WTC11 (cell line): ENCODE results near the gene NET1. TPM values are rescaled to one million over a fixed set of nuclear protein-coding genes. Genes with fewer than 3 reads are reported as not detected.

Experiments used
- ATAC-seq: fragments of 200-7000 bp; cut with Tn5 transposase; 2 replicates; pipeline ENCODE4 v1.10.0; 2021; ENCODE audit warnings: mild to moderate bottlenecking, moderate library complexity
- CTCF ChIA-PET: fragments of 300-600 bp; sonication (Branson Sonifier 250); formaldehyde crosslinking; loops from one replicate; lab custom pipeline; 2021; ENCODE audit warnings: antibody characterized with exemption; lab: Charles Lee
- POLR2A ChIA-PET: fragments of 350-600 bp; sonication (Branson Sonifier 250); formaldehyde crosslinking; loops from one replicate; lab custom pipeline; 2021; ENCODE audit warnings: antibody characterized with exemption; lab: Charles Lee
- DNase-seq: peaks from one replicate; pipeline ENCODE4 v3.0.0; 2021; ENCODE audit warnings: low spot score
- H3K27ac Mint-ChIP-seq: 2 replicates; pipeline ENCODE4 v1.8.0; 2021; ENCODE audit warnings: mixed read lengths
- H3K27me3 Mint-ChIP-seq: 2 replicates; pipeline ENCODE4 v1.8.0; 2021; ENCODE audit warnings: low read depth, mild to moderate bottlenecking, moderate library complexity, mixed read lengths
- H3K36me3 Mint-ChIP-seq: 2 replicates; pipeline ENCODE4 v1.8.0; 2021; ENCODE audit warnings: mixed read lengths
- H3K4me1 Mint-ChIP-seq: 2 replicates; pipeline ENCODE4 v1.8.0; 2022; ENCODE audit warnings: mixed read lengths
- H3K4me3 Mint-ChIP-seq: 2 replicates; pipeline ENCODE4 v1.8.0; 2021; ENCODE audit warnings: mild to moderate bottlenecking, moderate library complexity, mixed read lengths
- H3K9me3 Mint-ChIP-seq: 2 replicates; pipeline ENCODE4 v1.8.0; 2021; ENCODE audit warnings: mixed read lengths
- EMX1 ChIP-seq: fragments of 250-450 bp; sonication (Bioruptor Pico); IDR thresholded peaks from 2 replicates; pipeline ENCODE4 v1.8.0; 2021; ENCODE audit warnings: mild to moderate bottlenecking
- FOXP1 ChIP-seq: sonication (generic); formaldehyde crosslinking; IDR thresholded peaks from 2 replicates; pipeline ENCODE4 v1.8.0; 2022; ENCODE audit warnings: missing genetic modification reagents, mild to moderate bottlenecking, moderate library complexity, borderline replicate concordance
- GABPB1 ChIP-seq: sonication (generic); formaldehyde crosslinking; IDR thresholded peaks from 2 replicates; pipeline ENCODE4 v1.8.1; 2023; ENCODE audit warnings: mild to moderate bottlenecking, missing genetic modification reagents
- GRHL2 ChIP-seq: fragments of 250-450 bp; sonication (Bioruptor Pico); IDR thresholded peaks from 2 replicates; pipeline ENCODE4 v1.8.0; 2022; ENCODE audit warnings: mild to moderate bottlenecking, moderate library complexity; ENCODE audit not compliant: insufficient replicate concordance, severe bottlenecking
- NR1H2 ChIP-seq: sonication (generic); formaldehyde crosslinking; IDR thresholded peaks from 2 replicates; pipeline ENCODE4 v1.9.0; 2021; ENCODE audit warnings: mild to moderate bottlenecking, moderate library complexity, missing genetic modification reagents
- OVOL2 ChIP-seq: fragments of 250-450 bp; sonication (Bioruptor Pico); IDR thresholded peaks from 2 replicates; pipeline ENCODE4 v1.9.0; 2021; ENCODE audit warnings: mild to moderate bottlenecking, borderline replicate concordance
- RORB ChIP-seq: fragments of 250-450 bp; sonication (Bioruptor Pico); IDR thresholded peaks from 2 replicates; pipeline ENCODE4 v1.9.0; 2021; ENCODE audit warnings: mild to moderate bottlenecking
- SOX15 ChIP-seq: fragments of 250-450 bp; sonication (Bioruptor Pico); IDR thresholded peaks from 2 replicates; pipeline ENCODE4 v1.9.0; 2021; ENCODE audit warnings: mild to moderate bottlenecking
- TP53 ChIP-seq: sonication (generic); formaldehyde crosslinking; IDR thresholded peaks from 2 replicates; pipeline ENCODE4 v1.8.1; 2023; ENCODE audit warnings: mild to moderate bottlenecking, missing genetic modification reagents
- ZBTB21 ChIP-seq: sonication (generic); formaldehyde crosslinking; IDR thresholded peaks from 2 replicates; pipeline ENCODE4 v1.8.1; 2023; ENCODE audit warnings: mild to moderate bottlenecking, missing genetic modification reagents, borderline replicate concordance
- ZNF121 ChIP-seq: sonication (generic); formaldehyde crosslinking; IDR thresholded peaks from 2 replicates; pipeline ENCODE4 v1.8.0; 2023; ENCODE audit warnings: missing genetic modification reagents
- ZNF138 ChIP-seq: sonication (generic); formaldehyde crosslinking; conservative IDR thresholded peaks from 2 replicates; pipeline ENCODE4 v1.8.1; 2022; ENCODE audit warnings: mild to moderate bottlenecking, moderate library complexity, missing genetic modification reagents
- ZNF263 ChIP-seq: sonication (generic); formaldehyde crosslinking; IDR thresholded peaks from 2 replicates; pipeline ENCODE4 v1.8.1; 2022; ENCODE audit warnings: low read depth, mild to moderate bottlenecking, moderate library complexity, missing genetic modification reagents
- ZNF416 ChIP-seq: fragments of 250-450 bp; sonication (Bioruptor Pico); IDR thresholded peaks from 2 replicates; pipeline ENCODE4 v1.9.0; 2021; ENCODE audit warnings: mild to moderate bottlenecking, inconsistent platforms
- total RNA-seq: library from RNA; stranded (reverse); gene quantifications from 3 replicates; pipeline ENCODE4 v1.2.3, GENCODE V29; 2021
- TF ChIP-seq, protein P1 (sequence below): sonication (generic); formaldehyde crosslinking; IDR thresholded peaks from 2 replicates; pipeline ENCODE4 v1.8.0; 2022; ENCODE audit warnings: missing genetic modification reagents
- TF ChIP-seq, protein P2 (sequence below): sonication (generic); formaldehyde crosslinking; IDR thresholded peaks from 2 replicates; pipeline ENCODE4 v1.8.1; 2023; ENCODE audit warnings: mild to moderate bottlenecking, moderate library complexity, missing genetic modification reagents
- TF ChIP-seq, protein P3 (sequence below): sonication (generic); formaldehyde crosslinking; IDR thresholded peaks from 2 replicates; pipeline ENCODE4 v1.8.1; 2022; ENCODE audit warnings: mild to moderate bottlenecking, moderate library complexity, missing genetic modification reagents
- TF ChIP-seq, protein P4 (sequence below): fragments of 250-450 bp; sonication (Bioruptor Pico); conservative IDR thresholded peaks from 2 replicates; pipeline ENCODE4 v1.9.0; 2021; ENCODE audit warnings: mild to moderate bottlenecking
- TF ChIP-seq, protein P5 (sequence below): sonication (generic); formaldehyde crosslinking; IDR thresholded peaks from 2 replicates; pipeline ENCODE4 v1.8.1; 2023; ENCODE audit warnings: mild to moderate bottlenecking, missing genetic modification reagents
- TF ChIP-seq, protein P6 (sequence below): sonication (generic); formaldehyde crosslinking; conservative IDR thresholded peaks from 2 replicates; pipeline ENCODE4 v1.8.1; 2023; ENCODE audit warnings: mild to moderate bottlenecking, low read depth, missing genetic modification reagents, moderate library complexity
- TF ChIP-seq, protein P7 (sequence below): fragments of 250-450 bp; sonication (Bioruptor Pico); IDR thresholded peaks from 2 replicates; pipeline ENCODE4 v1.8.0; 2021; ENCODE audit warnings: mild to moderate bottlenecking

Gene NET1
- total RNA-seq, 1 experiment from 2014 or later = 85.4 TPM

DNA sequence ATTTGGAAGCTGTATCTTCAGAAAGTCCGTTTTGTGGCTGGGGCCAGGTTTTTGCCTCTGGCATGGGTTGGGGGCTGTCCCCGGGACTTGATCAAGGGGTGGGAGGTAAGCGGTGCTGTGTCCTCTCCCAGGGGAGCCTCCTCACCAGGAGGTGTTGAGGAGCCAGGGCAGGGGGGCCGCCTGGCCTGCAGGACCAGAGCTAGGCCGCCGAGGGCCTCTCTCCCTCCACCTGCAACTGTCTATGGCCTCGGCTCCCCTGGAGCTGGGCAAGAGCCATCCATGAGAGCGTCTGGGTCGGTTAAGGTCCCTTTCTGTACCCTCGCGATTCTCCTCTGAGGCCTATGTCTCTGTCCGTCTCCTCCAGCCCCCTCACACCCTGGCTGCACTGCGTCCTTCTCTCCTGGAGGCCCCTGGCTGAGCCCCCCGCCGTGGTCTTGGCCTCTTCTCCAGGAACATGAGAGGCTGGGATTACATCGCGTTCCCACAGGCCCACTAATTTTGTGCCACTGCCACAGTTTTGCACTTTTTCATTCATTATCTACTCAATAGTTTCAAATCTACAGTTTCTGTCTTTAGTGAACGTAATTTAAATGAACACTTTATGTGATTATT lies 66.4 kb downstream of the NET1 start (continued):
- TF ChIP-seq, protein P1, sequence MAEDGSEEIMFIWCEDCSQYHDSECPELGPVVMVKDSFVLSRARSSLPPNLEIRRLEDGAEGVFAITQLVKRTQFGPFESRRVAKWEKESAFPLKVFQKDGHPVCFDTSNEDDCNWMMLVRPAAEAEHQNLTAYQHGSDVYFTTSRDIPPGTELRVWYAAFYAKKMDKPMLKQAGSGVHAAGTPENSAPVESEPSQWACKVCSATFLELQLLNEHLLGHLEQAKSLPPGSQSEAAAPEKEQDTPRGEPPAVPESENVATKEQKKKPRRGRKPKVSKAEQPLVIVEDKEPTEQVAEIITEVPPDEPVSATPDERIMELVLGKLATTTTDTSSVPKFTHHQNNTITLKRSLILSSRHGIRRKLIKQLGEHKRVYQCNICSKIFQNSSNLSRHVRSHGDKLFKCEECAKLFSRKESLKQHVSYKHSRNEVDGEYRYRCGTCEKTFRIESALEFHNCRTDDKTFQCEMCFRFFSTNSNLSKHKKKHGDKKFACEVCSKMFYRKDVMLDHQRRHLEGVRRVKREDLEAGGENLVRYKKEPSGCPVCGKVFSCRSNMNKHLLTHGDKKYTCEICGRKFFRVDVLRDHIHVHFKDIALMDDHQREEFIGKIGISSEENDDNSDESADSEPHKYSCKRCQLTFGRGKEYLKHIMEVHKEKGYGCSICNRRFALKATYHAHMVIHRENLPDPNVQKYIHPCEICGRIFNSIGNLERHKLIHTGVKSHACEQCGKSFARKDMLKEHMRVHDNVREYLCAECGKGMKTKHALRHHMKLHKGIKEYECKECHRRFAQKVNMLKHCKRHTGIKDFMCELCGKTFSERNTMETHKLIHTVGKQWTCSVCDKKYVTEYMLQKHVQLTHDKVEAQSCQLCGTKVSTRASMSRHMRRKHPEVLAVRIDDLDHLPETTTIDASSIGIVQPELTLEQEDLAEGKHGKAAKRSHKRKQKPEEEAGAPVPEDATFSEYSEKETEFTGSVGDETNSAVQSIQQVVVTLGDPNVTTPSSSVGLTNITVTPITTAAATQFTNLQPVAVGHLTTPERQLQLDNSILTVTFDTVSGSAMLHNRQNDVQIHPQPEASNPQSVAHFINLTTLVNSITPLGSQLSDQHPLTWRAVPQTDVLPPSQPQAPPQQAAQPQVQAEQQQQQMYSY = no peak

DNA sequence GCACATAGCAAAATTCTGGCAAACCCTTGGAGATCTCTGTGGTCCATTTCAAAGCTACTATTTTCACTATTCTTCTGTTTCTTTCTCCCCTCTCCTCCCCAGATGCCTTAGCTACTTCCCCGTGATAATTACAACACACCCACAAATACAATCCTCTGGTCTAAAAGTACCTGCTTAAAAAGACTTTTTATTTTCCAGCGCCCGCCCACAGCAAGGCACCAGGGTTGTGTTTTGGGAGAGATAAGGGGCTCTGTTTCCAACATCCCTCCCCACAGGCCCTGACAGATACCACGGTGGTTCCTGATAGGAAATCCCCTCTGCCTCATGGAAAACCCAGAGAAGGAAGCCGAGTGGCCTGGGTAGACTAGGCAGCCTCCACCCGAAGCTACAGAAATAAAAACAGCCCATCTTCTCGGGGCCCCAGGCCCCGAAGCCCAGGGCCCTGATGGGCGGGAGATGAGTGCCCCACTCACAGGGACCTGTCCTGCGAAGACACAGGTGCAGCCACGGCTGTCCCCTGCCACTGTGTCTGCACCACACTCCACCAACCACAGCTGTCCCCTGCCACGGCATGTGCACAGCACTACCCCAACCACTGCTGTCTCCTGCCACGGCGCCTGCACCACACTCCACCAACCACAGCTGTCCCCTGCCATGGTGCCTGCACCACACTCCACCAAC lies 67.3 kb downstream of the NET1 start:
- H3K4me1 Mint-ChIP-seq = peaks cover 7% of the 10 kb centered on the region
- H3K9me3 Mint-ChIP-seq = 0 out of 2 replicates have a peak, but pooled peaks cover 5% of the 10 kb centered on the region
- H3K4me3 Mint-ChIP-seq = no peak overlapping the region
- ATAC-seq (no peak), DNase-seq (no peak)
- ChIA-PET POLR2A (no interaction called here), CTCF (no interaction called here)
- no peaks in the 10 kb centered on the region for H3K36me3 Mint-ChIP-seq
- H3K27me3 Mint-ChIP-seq = peaks cover 2% of the 10 kb centered on the region
- peak overlapping the region; percentile 3; the same call in 1 of the 2 replicates for H3K27ac Mint-ChIP-seq
- TF ChIP-seq, protein P2, sequence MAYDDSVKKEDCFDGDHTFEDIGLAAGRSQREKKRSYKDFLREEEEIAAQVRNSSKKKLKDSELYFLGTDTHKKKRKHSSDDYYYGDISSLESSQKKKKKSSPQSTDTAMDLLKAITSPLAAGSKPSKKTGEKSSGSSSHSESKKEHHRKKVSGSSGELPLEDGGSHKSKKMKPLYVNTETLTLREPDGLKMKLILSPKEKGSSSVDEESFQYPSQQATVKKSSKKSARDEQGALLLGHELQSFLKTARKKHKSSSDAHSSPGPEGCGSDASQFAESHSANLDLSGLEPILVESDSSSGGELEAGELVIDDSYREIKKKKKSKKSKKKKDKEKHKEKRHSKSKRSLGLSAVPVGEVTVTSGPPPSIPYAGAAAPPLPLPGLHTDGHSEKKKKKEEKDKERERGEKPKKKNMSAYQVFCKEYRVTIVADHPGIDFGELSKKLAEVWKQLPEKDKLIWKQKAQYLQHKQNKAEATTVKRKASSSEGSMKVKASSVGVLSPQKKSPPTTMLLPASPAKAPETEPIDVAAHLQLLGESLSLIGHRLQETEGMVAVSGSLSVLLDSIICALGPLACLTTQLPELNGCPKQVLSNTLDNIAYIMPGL (CRISPR knock-in tag) = no peak
- TF ChIP-seq SOX15 (CRISPR knock-in tag) (no peak), FOXP1 (CRISPR knock-in tag) (no peak), ZNF416 (CRISPR knock-in tag) (no peak), TP53 (CRISPR knock-in tag) (no peak), GABPB1 (CRISPR knock-in tag) (no peak), ZBTB21 (CRISPR knock-in tag) (no peak), ZNF138 (no peak), RORB (CRISPR knock-in tag) (no peak), ZNF121 (CRISPR knock-in tag) (no peak), GRHL2 (CRISPR knock-in tag) (no peak), EMX1 (CRISPR knock-in tag) (no peak), ZNF263 (CRISPR knock-in tag) (no peak), OVOL2 (CRISPR knock-in tag) (no peak), NR1H2 (CRISPR knock-in tag) (no peak)
- TF ChIP-seq, protein P3, sequence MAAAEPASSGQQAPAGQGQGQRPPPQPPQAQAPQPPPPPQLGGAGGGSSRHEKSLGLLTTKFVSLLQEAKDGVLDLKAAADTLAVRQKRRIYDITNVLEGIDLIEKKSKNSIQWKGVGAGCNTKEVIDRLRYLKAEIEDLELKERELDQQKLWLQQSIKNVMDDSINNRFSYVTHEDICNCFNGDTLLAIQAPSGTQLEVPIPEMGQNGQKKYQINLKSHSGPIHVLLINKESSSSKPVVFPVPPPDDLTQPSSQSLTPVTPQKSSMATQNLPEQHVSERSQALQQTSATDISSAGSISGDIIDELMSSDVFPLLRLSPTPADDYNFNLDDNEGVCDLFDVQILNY (CRISPR knock-in tag) = no peak
- TF ChIP-seq, protein P4, sequence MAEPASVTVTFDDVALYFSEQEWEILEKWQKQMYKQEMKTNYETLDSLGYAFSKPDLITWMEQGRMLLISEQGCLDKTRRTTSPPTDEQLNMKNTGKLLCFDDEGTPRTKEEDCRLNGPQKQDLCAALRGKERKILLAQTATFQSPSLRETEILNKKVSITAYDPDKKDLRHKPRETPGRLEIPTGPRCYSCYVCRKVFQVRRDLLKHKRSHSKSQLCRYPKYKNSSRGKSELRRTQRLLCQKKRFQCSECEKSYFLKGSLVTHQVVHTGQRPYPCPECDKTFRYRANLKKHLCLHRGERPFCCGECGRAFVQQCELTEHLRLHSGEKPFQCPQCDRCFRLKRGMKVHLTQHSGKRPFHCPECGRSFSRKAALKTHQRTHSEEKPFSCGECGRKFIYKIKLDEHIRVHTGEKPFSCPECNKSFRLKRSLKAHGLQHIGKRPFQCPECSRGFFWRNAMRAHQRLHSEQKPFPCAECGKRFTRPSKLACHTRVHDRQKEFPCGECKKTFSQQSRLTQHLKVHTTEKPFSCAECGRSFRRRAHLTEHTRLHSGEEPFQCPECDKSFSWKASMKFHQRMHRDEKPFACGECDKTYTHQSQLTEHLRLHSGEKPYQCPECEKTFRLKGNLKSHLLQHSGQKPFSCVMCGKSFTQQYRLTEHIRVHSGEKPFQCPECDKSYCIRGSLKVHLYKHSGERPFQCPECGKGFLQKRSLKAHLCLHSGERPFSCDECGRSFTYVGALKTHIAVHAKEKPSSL (CRISPR knock-in tag) = no peak
- TF ChIP-seq, protein P5, sequence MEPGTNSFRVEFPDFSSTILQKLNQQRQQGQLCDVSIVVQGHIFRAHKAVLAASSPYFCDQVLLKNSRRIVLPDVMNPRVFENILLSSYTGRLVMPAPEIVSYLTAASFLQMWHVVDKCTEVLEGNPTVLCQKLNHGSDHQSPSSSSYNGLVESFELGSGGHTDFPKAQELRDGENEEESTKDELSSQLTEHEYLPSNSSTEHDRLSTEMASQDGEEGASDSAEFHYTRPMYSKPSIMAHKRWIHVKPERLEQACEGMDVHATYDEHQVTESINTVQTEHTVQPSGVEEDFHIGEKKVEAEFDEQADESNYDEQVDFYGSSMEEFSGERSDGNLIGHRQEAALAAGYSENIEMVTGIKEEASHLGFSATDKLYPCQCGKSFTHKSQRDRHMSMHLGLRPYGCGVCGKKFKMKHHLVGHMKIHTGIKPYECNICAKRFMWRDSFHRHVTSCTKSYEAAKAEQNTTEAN (CRISPR knock-in tag) = no peak
- TF ChIP-seq, protein P6, sequence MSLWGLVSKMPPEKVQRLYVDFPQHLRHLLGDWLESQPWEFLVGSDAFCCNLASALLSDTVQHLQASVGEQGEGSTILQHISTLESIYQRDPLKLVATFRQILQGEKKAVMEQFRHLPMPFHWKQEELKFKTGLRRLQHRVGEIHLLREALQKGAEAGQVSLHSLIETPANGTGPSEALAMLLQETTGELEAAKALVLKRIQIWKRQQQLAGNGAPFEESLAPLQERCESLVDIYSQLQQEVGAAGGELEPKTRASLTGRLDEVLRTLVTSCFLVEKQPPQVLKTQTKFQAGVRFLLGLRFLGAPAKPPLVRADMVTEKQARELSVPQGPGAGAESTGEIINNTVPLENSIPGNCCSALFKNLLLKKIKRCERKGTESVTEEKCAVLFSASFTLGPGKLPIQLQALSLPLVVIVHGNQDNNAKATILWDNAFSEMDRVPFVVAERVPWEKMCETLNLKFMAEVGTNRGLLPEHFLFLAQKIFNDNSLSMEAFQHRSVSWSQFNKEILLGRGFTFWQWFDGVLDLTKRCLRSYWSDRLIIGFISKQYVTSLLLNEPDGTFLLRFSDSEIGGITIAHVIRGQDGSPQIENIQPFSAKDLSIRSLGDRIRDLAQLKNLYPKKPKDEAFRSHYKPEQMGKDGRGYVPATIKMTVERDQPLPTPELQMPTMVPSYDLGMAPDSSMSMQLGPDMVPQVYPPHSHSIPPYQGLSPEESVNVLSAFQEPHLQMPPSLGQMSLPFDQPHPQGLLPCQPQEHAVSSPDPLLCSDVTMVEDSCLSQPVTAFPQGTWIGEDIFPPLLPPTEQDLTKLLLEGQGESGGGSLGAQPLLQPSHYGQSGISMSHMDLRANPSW (CRISPR knock-in tag) = no peak
- TF ChIP-seq, protein P7, sequence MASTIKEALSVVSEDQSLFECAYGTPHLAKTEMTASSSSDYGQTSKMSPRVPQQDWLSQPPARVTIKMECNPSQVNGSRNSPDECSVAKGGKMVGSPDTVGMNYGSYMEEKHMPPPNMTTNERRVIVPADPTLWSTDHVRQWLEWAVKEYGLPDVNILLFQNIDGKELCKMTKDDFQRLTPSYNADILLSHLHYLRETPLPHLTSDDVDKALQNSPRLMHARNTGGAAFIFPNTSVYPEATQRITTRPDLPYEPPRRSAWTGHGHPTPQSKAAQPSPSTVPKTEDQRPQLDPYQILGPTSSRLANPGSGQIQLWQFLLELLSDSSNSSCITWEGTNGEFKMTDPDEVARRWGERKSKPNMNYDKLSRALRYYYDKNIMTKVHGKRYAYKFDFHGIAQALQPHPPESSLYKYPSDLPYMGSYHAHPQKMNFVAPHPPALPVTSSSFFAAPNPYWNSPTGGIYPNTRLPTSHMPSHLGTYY (CRISPR knock-in tag) = no peak
